Right hindlimb (tissue), 1 donor: ENCODE measurements around the gene COL9A3.

Experiments used
- DNase-seq: peaks from one replicate; pipeline ENCODE4 v3.0.0-alpha.2; 2018

Gene COL9A3

GRCh38 chr20:62860391-62860923 is 43.6 kb downstream of the COL9A3 start:
- no peak for DNase-seq

- DNase-seq: no peak
Observed at GRCh38 chr20:62860924-62861691, 44.3 kb downstream of the COL9A3 start.

- DNase-seq: peak; percentile 91
Observed at GRCh38 chr20:62861726-62862336, 45.0 kb downstream of the COL9A3 start, which contains the start of gene TCFL5. Gene TCFL5, minus strand, starts transcription at chr20:62861822. Its CDS starts 152 bp downstream, at chr20:62861670.

GRCh38 chr20:62864207-62864606 is 47.4 kb downstream of the COL9A3 start:
- no peak for DNase-seq

- no peak for DNase-seq
Observed at GRCh38 chr20:62872184-62872847, 55.5 kb downstream of the COL9A3 start.

- DNase-seq: no peak
Observed at GRCh38 chr20:62872862-62873261, 56.0 kb downstream of the COL9A3 start.

GRCh38 chr20:62873280-62873679 is 56.4 kb downstream of the COL9A3 start:
- no peak for DNase-seq

- peak; percentile 68 for DNase-seq
Observed at GRCh38 chr20:62873681-62874031, 56.8 kb downstream of the COL9A3 start.

GRCh38 chr20:62874964-62875344 is 58.1 kb downstream of the COL9A3 start:
- DNase-seq: no peak

GRCh38 chr20:62875419-62876361 is 58.8 kb downstream of the COL9A3 start:
- peak; percentile 85 for DNase-seq

- DNase-seq: no peak
Observed at GRCh38 chr20:62876501-62876901, 59.7 kb downstream of the COL9A3 start.

- peak; percentile 91 for DNase-seq
Observed at GRCh38 chr20:62876902-62877816, 60.3 kb downstream of the COL9A3 start.

- no peak for DNase-seq
Observed at GRCh38 chr20:62878244-62879038, 61.6 kb downstream of the COL9A3 start.

GRCh38 chr20:62879275-62880146 is 62.7 kb downstream of the COL9A3 start:
- DNase-seq: no peak

GRCh38 chr20:62880147-62880934 is 63.5 kb downstream of the COL9A3 start:
- DNase-seq: no peak

GRCh38 chr20:62880935-62881661 is 64.2 kb downstream of the COL9A3 start:
- DNase-seq: no peak

GRCh38 chr20:62881662-62882395 is 65.0 kb downstream of the COL9A3 start:
- DNase-seq: no peak
